PFSK-1 (cell line): ENCODE measurements around the gene APOM.

ENCODE experiments used
- FOXP2 ChIP-seq: optimal IDR thresholded peaks from 2 replicates; pipeline ENCODE3; 2011; ENCODE audit warnings: borderline replicate concordance, control low read depth, inconsistent platforms; ENCODE audit not compliant: insufficient read depth; ENCODE audit errors: extremely low read length, extremely low read depth
- POLR2AphosphoS5 ChIP-seq: IDR thresholded peaks from 2 replicates; pipeline ENCODE4 v1.6.1; 2012; ENCODE audit warnings: low read depth, mild to moderate bottlenecking, control low read depth, low read length, moderate library complexity
- SIN3A ChIP-seq: IDR thresholded peaks from 2 replicates; pipeline ENCODE4 v1.6.1; 2012; ENCODE audit warnings: mild to moderate bottlenecking, low read length, moderate library complexity, borderline replicate concordance; ENCODE audit not compliant: insufficient read depth
- TAF1 ChIP-seq: IDR thresholded peaks from 2 replicates; pipeline ENCODE4 v1.6.1; 2012; ENCODE audit warnings: low read length, control low read depth, borderline replicate concordance; ENCODE audit not compliant: insufficient read depth
- TF ChIP-seq, protein P1 (sequence below), 2 experiments: IDR thresholded peaks; 2 replicates each; pipeline versions ENCODE4 v1.6.1 to v1.8.0; 2011 to 2012; ENCODE audit warnings: low read depth in 2 of 2, low read length in 2 of 2, control low read depth in 1 of 2, inconsistent platforms in 1 of 2, mild to moderate bottlenecking in 1 of 2, moderate library complexity in 1 of 2; ENCODE audit not compliant: insufficient read depth in 1 of 2

DNA sequence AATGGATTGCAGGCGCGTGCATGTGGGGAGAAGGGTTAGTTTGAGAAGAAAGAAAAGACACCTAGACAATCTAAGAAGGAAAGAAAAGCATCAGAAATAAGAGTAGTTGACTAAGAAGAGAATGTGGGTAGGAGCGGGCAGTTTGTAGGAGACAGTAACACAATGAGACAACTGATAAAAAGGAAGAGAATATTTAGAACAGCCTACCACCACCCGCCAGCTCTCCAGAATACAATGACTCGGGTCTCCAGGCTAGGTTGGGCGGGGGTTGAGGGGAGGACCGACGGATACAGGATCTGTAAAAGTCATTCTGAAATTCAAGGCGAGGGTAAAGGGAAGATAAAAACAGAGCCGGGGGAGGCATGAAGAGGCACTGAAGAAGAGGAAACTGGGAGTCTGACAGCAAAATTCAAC is 46.7 kb downstream of the APOM start:
- TF ChIP-seq POLR2AphosphoS5: no peak
- TF ChIP-seq, protein P1, sequence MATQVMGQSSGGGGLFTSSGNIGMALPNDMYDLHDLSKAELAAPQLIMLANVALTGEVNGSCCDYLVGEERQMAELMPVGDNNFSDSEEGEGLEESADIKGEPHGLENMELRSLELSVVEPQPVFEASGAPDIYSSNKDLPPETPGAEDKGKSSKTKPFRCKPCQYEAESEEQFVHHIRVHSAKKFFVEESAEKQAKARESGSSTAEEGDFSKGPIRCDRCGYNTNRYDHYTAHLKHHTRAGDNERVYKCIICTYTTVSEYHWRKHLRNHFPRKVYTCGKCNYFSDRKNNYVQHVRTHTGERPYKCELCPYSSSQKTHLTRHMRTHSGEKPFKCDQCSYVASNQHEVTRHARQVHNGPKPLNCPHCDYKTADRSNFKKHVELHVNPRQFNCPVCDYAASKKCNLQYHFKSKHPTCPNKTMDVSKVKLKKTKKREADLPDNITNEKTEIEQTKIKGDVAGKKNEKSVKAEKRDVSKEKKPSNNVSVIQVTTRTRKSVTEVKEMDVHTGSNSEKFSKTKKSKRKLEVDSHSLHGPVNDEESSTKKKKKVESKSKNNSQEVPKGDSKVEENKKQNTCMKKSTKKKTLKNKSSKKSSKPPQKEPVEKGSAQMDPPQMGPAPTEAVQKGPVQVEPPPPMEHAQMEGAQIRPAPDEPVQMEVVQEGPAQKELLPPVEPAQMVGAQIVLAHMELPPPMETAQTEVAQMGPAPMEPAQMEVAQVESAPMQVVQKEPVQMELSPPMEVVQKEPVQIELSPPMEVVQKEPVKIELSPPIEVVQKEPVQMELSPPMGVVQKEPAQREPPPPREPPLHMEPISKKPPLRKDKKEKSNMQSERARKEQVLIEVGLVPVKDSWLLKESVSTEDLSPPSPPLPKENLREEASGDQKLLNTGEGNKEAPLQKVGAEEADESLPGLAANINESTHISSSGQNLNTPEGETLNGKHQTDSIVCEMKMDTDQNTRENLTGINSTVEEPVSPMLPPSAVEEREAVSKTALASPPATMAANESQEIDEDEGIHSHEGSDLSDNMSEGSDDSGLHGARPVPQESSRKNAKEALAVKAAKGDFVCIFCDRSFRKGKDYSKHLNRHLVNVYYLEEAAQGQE (IDR thresholded peaks at IDR 0.05; ENCODE audit: insufficient read depth in 1 of 2, low read depth in 2 of 2, low read length in 2 of 2): no peak
- no peak for TF ChIP-seq SIN3A
- TF ChIP-seq FOXP2: no peak
- TF ChIP-seq TAF1: no peak
